ENCODE results near the gene CHCHD5.

DNA sequence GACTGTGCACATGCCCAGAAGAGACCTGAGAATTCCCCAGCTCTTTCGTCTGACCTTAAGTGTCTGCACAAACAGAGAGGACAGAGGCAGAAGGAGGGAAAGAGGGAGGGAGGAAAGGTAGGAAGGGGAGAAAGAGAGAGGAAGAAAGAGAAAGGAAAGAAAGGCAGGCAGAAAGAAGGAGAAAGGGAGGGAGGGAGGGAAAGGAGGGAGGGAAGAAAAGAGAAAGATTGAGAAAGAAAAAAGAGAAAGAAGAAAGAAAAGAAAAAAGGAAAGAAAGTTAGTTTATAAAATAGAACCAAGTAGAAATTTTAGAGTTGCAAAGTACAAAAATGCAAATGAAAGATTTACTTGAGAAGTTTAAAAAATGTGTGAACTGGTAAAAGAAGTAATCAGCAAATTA is 49.6 kb upstream of the CHCHD5 start:
- TF ChIP-seq, protein P1, sequence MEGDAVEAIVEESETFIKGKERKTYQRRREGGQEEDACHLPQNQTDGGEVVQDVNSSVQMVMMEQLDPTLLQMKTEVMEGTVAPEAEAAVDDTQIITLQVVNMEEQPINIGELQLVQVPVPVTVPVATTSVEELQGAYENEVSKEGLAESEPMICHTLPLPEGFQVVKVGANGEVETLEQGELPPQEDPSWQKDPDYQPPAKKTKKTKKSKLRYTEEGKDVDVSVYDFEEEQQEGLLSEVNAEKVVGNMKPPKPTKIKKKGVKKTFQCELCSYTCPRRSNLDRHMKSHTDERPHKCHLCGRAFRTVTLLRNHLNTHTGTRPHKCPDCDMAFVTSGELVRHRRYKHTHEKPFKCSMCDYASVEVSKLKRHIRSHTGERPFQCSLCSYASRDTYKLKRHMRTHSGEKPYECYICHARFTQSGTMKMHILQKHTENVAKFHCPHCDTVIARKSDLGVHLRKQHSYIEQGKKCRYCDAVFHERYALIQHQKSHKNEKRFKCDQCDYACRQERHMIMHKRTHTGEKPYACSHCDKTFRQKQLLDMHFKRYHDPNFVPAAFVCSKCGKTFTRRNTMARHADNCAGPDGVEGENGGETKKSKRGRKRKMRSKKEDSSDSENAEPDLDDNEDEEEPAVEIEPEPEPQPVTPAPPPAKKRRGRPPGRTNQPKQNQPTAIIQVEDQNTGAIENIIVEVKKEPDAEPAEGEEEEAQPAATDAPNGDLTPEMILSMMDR (conservative IDR thresholded peaks at IDR 0.05; ENCODE audit: low read depth, low read length): no peak
- no peak for TF ChIP-seq POLR2A (IDR thresholded peaks at IDR 0.05; ENCODE audit: low read depth, low read length)
- no peak for TF ChIP-seq SMC3 (IDR thresholded peaks at IDR 0.05; ENCODE audit: low read depth, low read length)
- no peak for TF ChIP-seq CEBPB (IDR thresholded peaks at IDR 0.05; ENCODE audit: low read depth, low read length)
- no peak for TF ChIP-seq RAD21 (IDR thresholded peaks at IDR 0.05; ENCODE audit: low read length)
- TF ChIP-seq MAZ (IDR thresholded peaks at IDR 0.05; ENCODE audit: borderline replicate concordance, low read depth, low read length): no peak
- TF ChIP-seq CHD1 (IDR thresholded peaks at IDR 0.05; ENCODE audit: low read depth, low read length): no peak
- TF ChIP-seq MAFK (IDR thresholded peaks at IDR 0.05; ENCODE audit: low read depth, low read length): no peak
- TF ChIP-seq, protein P2, sequence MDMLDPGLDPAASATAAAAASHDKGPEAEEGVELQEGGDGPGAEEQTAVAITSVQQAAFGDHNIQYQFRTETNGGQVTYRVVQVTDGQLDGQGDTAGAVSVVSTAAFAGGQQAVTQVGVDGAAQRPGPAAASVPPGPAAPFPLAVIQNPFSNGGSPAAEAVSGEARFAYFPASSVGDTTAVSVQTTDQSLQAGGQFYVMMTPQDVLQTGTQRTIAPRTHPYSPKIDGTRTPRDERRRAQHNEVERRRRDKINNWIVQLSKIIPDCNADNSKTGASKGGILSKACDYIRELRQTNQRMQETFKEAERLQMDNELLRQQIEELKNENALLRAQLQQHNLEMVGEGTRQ (IDR thresholded peaks at IDR 0.05; ENCODE audit: low read depth, low read length): no peak
- TF ChIP-seq RFX5 (IDR thresholded peaks at IDR 0.05; ENCODE audit: low read depth, low read length): no peak
- no peak for TF ChIP-seq MXI1 (IDR thresholded peaks at IDR 0.05; ENCODE audit: borderline replicate concordance, low read depth, low read length)
- no peak for TF ChIP-seq RCOR1 (IDR thresholded peaks at IDR 0.05; ENCODE audit: insufficient replicate concordance, low read length)
- no peak for TF ChIP-seq NFE2L2 (IDR thresholded peaks at IDR 0.05; ENCODE audit: low read depth, low read length)
- no peak for TF ChIP-seq ELK1 (IDR thresholded peaks at IDR 0.05; ENCODE audit: borderline replicate concordance, low read depth, low read length)

All from IMR-90 (cell line).